ENCODE measurements around the gene PTPRO.

Gene PTPRO

GRCh38 chr12:15322164-15323061 lies at the start of gene PTPRO:
PTPRO (plus strand) TSS chr12:15322508.
- DNase-seq (ENCODE audit: low read depth), result no peak

- no peak for DNase-seq (ENCODE audit: low read depth)
Observed at GRCh38 chr12:15273896-15274295, 48.4 kb upstream of the PTPRO start.

- no peak for DNase-seq (ENCODE audit: low read depth)
Observed at GRCh38 chr12:15274561-15274967, 47.7 kb upstream of the PTPRO start.

GRCh38 chr12:15276088-15276698 lies 46.1 kb upstream of the PTPRO start:
- DNase-seq (ENCODE audit: low read depth), result no peak

- no peak for DNase-seq (ENCODE audit: low read depth)
Observed at GRCh38 chr12:15278816-15279658, 43.3 kb upstream of the PTPRO start.

GRCh38 chr12:15280930-15281329 lies 41.4 kb upstream of the PTPRO start:
- DNase-seq (ENCODE audit: low read depth), result no peak

GRCh38 chr12:15289192-15289591 lies 33.1 kb upstream of the PTPRO start:
- no peak for DNase-seq (ENCODE audit: low read depth)

- no peak for DNase-seq (ENCODE audit: low read depth)
Observed at GRCh38 chr12:15293731-15294130, 28.6 kb upstream of the PTPRO start.

GRCh38 chr12:15299947-15300346 lies 22.4 kb upstream of the PTPRO start:
- no peak for DNase-seq (ENCODE audit: low read depth)

GRCh38 chr12:15304296-15304695 lies 18.0 kb upstream of the PTPRO start:
- no peak for DNase-seq (ENCODE audit: low read depth)

GRCh38 chr12:15306605-15307004 lies 15.7 kb upstream of the PTPRO start:
- DNase-seq (ENCODE audit: low read depth), result no peak

GRCh38 chr12:15307079-15307478 lies 15.2 kb upstream of the PTPRO start:
- no peak for DNase-seq (ENCODE audit: low read depth)

GRCh38 chr12:15318841-15319240 lies 3.5 kb upstream of the PTPRO start:
- no peak for DNase-seq (ENCODE audit: low read depth)

GRCh38 chr12:15320881-15321280 lies 1.4 kb upstream of the PTPRO start:
- no peak for DNase-seq (ENCODE audit: low read depth)

- no peak for DNase-seq (ENCODE audit: low read depth)
Observed at GRCh38 chr12:15323480-15323879, 1.2 kb downstream of the PTPRO start.

GRCh38 chr12:15329891-15330290 lies 7.6 kb downstream of the PTPRO start:
- DNase-seq (ENCODE audit: low read depth), result no peak

- no peak for DNase-seq (ENCODE audit: low read depth)
Observed at GRCh38 chr12:15334225-15334624, 11.9 kb downstream of the PTPRO start.

- DNase-seq (ENCODE audit: low read depth), result no peak
Observed at GRCh38 chr12:15335959-15336358, 13.7 kb downstream of the PTPRO start.

- DNase-seq (ENCODE audit: low read depth), result no peak
Observed at GRCh38 chr12:15336768-15337553, 14.7 kb downstream of the PTPRO start.

GRCh38 chr12:15341371-15341770 lies 19.1 kb downstream of the PTPRO start:
- no peak for DNase-seq (ENCODE audit: low read depth)

GRCh38 chr12:15344561-15344960 lies 22.3 kb downstream of the PTPRO start:
- no peak for DNase-seq (ENCODE audit: low read depth)

- DNase-seq (ENCODE audit: low read depth), result no peak
Observed at GRCh38 chr12:15346488-15346887, 24.2 kb downstream of the PTPRO start.
